Activated CD8-positive, alpha-beta T cell treated with anti-CD3 and anti-CD28 coated beads, Interleukin-2, amount 10 ng/mL, durations not matched to agents 7 days and 5 days (primary cell): ENCODE measurements around the gene ST8SIA1. TPM values are rescaled to one million over a fixed set of nuclear protein-coding genes. Genes with fewer than 3 reads are reported as not detected.
A peak's percentile ranks its signal among the peaks of the same experiment; 100 is the strongest.

Source experiments
- ATAC-seq: fragments of 150-1000 bp; cut with Tn5 transposase; one replicate; pipeline ENCODE4 v1.10.0; 2021; ENCODE audit warnings: moderate library complexity
- CTCF ChIA-PET: fragments of 350-600 bp; sonication (Branson Sonifier 250); formaldehyde crosslinking; loops from one replicate; lab custom pipeline; 2021; ENCODE audit warnings: antibody characterized with exemption; lab: Charles Lee
- POLR2A ChIA-PET: fragments of 350-600 bp; sonication (Branson Sonifier 250); formaldehyde crosslinking; loops from one replicate; lab custom pipeline; 2021; ENCODE audit warnings: antibody characterized with exemption; lab: Charles Lee
- DNase-seq: peaks from one replicate; pipeline ENCODE4 v3.0.0-alpha.2; 2020
- H3K27ac Mint-ChIP-seq: one replicate; pipeline ENCODE4 v1.8.0; 2021; ENCODE audit warnings: mild to moderate bottlenecking, mixed read lengths
- H3K27me3 Mint-ChIP-seq: one replicate; pipeline ENCODE4 v1.8.0; 2021; ENCODE audit warnings: low read depth, mixed read lengths
- H3K36me3 Mint-ChIP-seq: one replicate; pipeline ENCODE4 v1.8.0; 2021; ENCODE audit warnings: low read depth, mixed read lengths
- H3K4me1 Mint-ChIP-seq: one replicate; pipeline ENCODE4 v1.8.0; 2021; ENCODE audit warnings: low read depth, mixed read lengths
- H3K4me3 Mint-ChIP-seq: one replicate; pipeline ENCODE4 v1.8.0; 2021; ENCODE audit warnings: mild to moderate bottlenecking, mixed read lengths
- H3K9me3 Mint-ChIP-seq: one replicate; pipeline ENCODE4 v1.8.0; 2022; ENCODE audit warnings: mixed read lengths; ENCODE audit not compliant: insufficient read depth
- total RNA-seq, 2 experiments: library from RNA; stranded (reverse); gene quantifications; one replicate each; pipeline ENCODE4 v1.2.3, GENCODE V29; 2021

The ST8SIA1 gene
- total RNA-seq, 2 experiments from 2014 or later = 0.29 to 0.34 TPM

DNA sequence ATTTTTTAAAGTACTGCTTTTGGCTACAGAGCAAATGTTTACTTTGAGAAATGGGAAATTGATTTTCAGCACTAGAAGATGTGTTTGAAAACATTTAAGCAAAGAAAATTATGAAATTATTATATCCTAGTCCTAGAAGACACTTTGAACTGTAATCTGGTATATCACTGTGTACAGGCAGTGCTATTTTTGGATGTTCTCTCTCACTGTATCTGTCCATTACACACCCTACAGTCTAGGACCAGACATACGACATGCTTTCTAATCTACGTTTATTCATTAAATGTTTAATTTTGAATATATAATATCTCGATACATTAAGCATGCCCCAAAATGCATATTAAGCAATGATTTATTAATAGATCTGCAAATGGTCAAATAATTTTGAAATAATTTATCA is 82.5 kb downstream of the ST8SIA1 start:
- no peak overlapping the region for H3K4me3 Mint-ChIP-seq
- peaks cover 11% of the 10 kb centered on the region for H3K4me1 Mint-ChIP-seq
- ATAC-seq = no peak

DNA sequence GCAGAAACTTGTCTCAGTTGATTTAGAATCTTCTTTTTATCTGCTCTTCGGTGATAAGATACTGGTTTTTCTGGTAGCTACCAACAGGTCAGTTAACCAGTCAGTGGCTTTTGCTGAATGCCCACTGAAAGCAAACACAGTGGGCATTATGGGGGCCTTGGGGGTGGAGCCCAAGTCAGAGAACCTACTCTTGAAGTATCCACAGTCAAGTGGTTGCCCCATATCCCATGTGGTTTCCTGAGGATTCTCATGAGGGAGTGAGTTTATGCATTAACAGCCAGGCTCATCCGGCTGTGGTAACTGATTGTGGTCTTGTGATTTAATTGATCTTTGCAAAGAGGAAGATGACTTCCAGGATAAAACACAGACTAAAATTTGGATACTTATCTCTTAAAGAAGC is 83.7 kb downstream of the ST8SIA1 start:
- Mint-ChIP-seq H3K36me3 (no peaks in the 10 kb centered on the region), H3K4me3 (no peak overlapping the region), H3K27ac (no peak overlapping the region), H3K9me3 (no peaks in the 10 kb centered on the region), H3K4me1 (peaks cover 11% of the 10 kb centered on the region), H3K27me3 (peaks cover 3% of the 10 kb centered on the region)
- ATAC-seq = no peak
- POLR2A ChIA-PET = no interaction called here
- DNase-seq = peak; percentile 30
- CTCF ChIA-PET = interaction anchor here (0.6 to 1.1 kb wide), 2 partner anchors 16 to 105 kb away, joined by 3 to 4 read pairs; no protein-coding TSS in a partner anchor

More for the DNA sequence above, 82.5 kb downstream of the ST8SIA1 start:
- H3K27ac Mint-ChIP-seq = no peak overlapping the region
- ChIA-PET CTCF (no interaction called here), POLR2A (no interaction called here)
- no peaks in the 10 kb centered on the region for H3K36me3 Mint-ChIP-seq
- no peak for DNase-seq
- H3K9me3 Mint-ChIP-seq = no peaks in the 10 kb centered on the region
- H3K27me3 Mint-ChIP-seq = peaks cover 3% of the 10 kb centered on the region

DNA sequence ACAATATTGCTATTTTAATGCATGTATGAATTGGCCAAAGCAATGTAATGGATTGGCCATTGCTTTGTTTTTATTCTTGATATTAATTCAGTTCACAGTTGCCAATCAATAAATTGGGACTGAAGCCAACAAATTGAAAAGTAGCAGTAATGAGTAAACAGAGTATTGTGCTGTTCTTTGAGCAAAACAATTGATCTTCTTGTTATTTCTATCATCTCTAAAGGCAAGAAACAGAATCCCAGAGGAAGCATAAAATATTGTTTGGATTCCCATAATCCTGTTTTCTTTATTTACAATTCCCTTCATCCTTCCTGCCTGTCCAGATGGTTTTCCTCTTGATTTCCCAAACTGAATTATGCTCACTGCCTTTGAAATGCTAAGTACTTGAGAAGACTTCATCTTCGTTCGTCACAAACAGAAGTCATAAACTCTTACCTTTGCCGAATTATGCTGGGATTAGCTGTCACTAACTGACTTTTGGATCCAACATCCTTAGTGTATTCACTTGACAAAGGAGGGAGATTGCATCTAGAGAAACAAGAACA is 85.9 kb downstream of the ST8SIA1 start:
- H3K4me1 Mint-ChIP-seq = peaks cover 11% of the 10 kb centered on the region
- POLR2A ChIA-PET = no interaction called here

DNA sequence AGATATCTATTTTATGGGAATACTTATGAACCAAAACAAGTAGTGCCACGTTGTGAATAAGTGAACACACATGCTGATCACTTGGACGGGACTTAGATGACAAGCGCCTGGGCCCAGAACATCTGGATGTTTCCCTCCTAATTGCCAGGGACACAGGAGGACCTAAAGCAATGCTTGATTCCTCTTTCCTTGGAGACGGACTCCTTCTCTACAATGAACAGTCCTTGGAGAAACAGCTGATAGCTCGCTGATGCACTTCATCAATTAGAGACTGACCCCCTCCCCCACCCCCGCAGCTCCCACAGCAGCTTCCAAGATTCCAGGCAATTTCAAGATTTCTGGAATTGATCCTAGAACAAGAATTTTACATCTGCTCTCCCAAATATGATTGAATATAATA is 86.4 kb downstream of the ST8SIA1 start:
- DNase-seq = no peak
- Mint-ChIP-seq H3K27me3 (peaks cover 3% of the 10 kb centered on the region), H3K4me1 (peaks cover 11% of the 10 kb centered on the region), H3K36me3 (no peaks in the 10 kb centered on the region), H3K4me3 (no peak overlapping the region), H3K9me3 (no peaks in the 10 kb centered on the region), H3K27ac (no peak overlapping the region)
- POLR2A ChIA-PET = no interaction called here
- ATAC-seq = no peak
- CTCF ChIA-PET = no interaction called here

More for the DNA sequence above, 85.9 kb downstream of the ST8SIA1 start:
- CTCF ChIA-PET = no interaction called here
- H3K27me3 Mint-ChIP-seq = peaks cover 3% of the 10 kb centered on the region
- H3K9me3 Mint-ChIP-seq = no peaks in the 10 kb centered on the region
- DNase-seq (no peak), ATAC-seq (no peak)
- H3K4me3 Mint-ChIP-seq = no peak overlapping the region
- no peak overlapping the region for H3K27ac Mint-ChIP-seq
- no peaks in the 10 kb centered on the region for H3K36me3 Mint-ChIP-seq

DNA sequence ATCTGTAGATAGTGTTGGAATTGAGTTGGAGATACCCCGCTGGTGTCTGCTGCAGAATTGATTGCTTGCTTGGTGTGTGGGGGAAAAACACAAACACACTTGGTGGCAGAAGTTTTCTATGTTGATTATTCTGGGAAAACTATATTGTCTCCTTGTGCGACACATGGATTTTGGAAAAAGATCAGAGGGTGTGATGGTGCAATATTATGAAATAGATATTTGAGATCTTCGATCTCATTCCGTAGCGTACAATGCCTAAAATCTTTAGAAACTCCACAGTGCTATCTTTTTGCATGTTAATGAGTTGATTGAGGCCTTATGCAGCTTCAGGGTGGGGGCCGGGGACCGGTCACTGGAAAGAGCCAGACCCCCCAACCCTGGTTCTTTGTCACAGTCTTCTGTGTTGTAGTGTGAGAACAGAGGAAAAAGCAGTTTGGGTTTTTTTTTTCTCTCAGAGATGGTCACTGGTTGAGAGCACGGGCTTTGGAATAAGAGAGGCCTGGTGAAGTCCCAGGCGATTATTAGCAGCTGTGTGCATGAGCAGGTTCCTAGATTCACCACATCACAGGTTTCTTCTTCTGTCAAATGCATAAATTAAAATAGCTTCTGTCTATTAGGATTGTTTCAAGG is 88.2 kb downstream of the ST8SIA1 start:
- no peak for ATAC-seq
- Mint-ChIP-seq H3K4me3 (no peak overlapping the region), H3K27me3 (peaks cover 5% of the 10 kb centered on the region), H3K27ac (no peak overlapping the region), H3K9me3 (no peaks in the 10 kb centered on the region), H3K4me1 (peaks cover 10% of the 10 kb centered on the region), H3K36me3 (no peaks in the 10 kb centered on the region)
- POLR2A ChIA-PET = no interaction called here
- CTCF ChIA-PET = no interaction called here
- DNase-seq = no peak

DNA sequence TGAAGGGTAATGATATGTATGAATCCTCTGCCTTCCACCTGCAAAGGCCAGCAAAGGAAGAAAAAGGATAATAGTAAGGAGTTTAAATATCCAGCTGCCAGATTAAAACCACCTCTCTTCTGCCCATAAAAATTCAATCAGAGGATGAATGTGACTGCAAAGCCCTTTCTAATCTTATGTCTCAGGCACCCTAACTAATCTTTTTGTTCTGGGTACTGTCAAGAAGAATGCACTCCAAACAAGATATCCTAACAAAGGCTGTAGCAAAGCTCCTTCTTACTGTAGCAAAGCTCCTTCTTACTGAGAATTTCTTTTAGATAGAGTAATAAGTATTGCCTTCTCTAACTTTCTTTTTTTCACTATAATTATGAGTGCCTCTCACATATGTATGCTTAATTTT is 91.8 kb downstream of the ST8SIA1 start:
- no peaks in the 10 kb centered on the region for H3K9me3 Mint-ChIP-seq
- no peak for ATAC-seq
- POLR2A ChIA-PET = no interaction called here

DNA sequence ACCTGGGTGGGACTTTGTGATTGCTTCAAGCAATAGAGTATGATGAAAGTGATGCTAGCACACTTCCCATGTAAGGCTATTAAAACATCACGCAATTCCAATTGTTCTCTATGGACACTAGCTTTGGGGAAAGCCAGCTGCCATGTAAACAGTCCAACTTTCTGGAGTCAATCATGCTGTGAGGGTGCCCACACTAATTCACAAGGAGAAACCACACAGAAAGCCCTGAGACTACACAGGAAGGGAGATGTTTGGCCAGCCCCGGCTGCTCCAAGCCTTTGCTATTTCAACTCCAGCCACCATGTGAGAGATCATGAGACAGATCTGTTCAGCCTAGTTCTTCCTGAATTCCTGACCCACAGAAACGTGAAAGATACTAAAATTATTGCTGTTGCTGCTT is 96.3 kb downstream of the ST8SIA1 start:
- CTCF ChIA-PET = no interaction called here
- peaks cover 11% of the 10 kb centered on the region for H3K27me3 Mint-ChIP-seq
- no peak overlapping the region for H3K4me3 Mint-ChIP-seq
- H3K36me3 Mint-ChIP-seq = no peaks in the 10 kb centered on the region
- ATAC-seq = no peak
- POLR2A ChIA-PET = no interaction called here
- H3K4me1 Mint-ChIP-seq = no peaks in the 10 kb centered on the region
- H3K27ac Mint-ChIP-seq = no peak overlapping the region
- DNase-seq = no peak
- H3K9me3 Mint-ChIP-seq = no peaks in the 10 kb centered on the region

More for the DNA sequence above, 91.8 kb downstream of the ST8SIA1 start:
- DNase-seq = no peak
- CTCF ChIA-PET = no interaction called here
- no peaks in the 10 kb centered on the region for H3K36me3 Mint-ChIP-seq
- H3K4me3 Mint-ChIP-seq = no peak overlapping the region
- H3K27me3 Mint-ChIP-seq = peaks cover 8% of the 10 kb centered on the region
- no peaks in the 10 kb centered on the region for H3K4me1 Mint-ChIP-seq
- no peak overlapping the region for H3K27ac Mint-ChIP-seq

DNA sequence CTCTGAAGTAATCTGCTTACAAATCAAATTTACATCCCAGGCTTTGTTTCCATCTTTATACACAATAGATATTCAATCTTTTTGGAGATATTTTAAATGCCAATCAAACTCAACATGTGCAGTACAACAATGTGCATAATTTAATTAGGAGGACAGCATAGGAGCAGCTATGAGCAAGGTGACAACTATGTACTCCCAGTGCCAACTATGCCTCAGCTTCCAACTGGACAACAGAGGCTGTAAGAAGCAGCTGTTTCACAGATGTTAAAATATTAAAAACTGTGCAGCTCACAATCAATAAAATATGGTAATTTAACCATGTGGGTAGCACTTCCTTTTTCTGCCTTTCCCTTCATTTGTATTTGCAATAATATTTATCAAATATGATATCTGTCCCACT is 99.9 kb downstream of the ST8SIA1 start:
- Mint-ChIP-seq H3K4me1 (no peaks in the 10 kb centered on the region), H3K36me3 (no peaks in the 10 kb centered on the region), H3K9me3 (no peaks in the 10 kb centered on the region), H3K4me3 (no peak overlapping the region), H3K27me3 (peaks cover 9% of the 10 kb centered on the region), H3K27ac (no peak overlapping the region)
- POLR2A ChIA-PET = no interaction called here
- DNase-seq (no peak), ATAC-seq (no peak)
- CTCF ChIA-PET = no interaction called here

DNA sequence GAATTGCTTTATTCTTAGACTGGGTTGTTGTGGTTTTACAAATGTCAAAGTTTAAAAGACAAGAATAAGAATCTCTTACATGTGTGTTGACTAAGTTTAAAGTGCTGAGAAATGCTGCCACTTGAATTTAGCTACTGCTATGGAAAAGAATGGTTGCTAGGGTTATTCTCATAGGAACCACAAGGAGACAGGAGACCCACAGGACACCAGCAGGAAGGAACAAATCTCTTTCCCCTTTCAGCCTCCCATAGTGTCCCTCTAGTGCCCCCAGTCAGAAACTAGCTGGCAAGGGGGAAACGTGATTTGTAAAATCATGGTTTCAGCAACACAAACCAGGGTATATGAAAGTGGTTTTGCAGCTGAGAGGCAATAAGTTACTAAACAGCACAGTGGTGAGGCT is 102.7 kb downstream of the ST8SIA1 start:
- Mint-ChIP-seq H3K27me3 (peaks cover 3% of the 10 kb centered on the region), H3K4me1 (no peaks in the 10 kb centered on the region), H3K9me3 (no peaks in the 10 kb centered on the region), H3K36me3 (no peaks in the 10 kb centered on the region), H3K4me3 (no peak overlapping the region), H3K27ac (no peak overlapping the region)
- CTCF ChIA-PET = no interaction called here
- POLR2A ChIA-PET = no interaction called here
- ATAC-seq (no peak), DNase-seq (no peak)

DNA sequence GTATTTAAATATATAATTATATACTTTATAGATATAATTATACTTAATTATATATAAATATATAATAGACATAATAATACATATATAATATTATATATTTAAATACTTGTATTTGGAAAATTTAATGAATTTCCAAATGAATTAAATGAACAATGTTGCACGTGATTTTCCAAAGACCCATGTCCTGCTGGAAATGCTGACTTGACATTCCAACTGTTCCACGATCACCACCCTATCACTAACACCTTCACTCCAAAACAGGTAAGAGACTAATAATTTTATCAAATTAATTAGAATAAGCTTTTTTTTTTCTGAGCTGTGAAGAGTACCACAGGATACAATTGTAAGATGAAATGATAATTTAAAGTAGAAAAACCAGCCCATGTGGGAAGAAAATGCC is 103.4 kb downstream of the ST8SIA1 start:
- Mint-ChIP-seq H3K9me3 (no peaks in the 10 kb centered on the region), H3K27me3 (peaks cover 3% of the 10 kb centered on the region), H3K27ac (no peak overlapping the region), H3K36me3 (no peaks in the 10 kb centered on the region), H3K4me1 (no peaks in the 10 kb centered on the region), H3K4me3 (no peak overlapping the region)
- DNase-seq = no peak
- no peak for ATAC-seq
- ChIA-PET CTCF (no interaction called here), POLR2A (no interaction called here)

DNA sequence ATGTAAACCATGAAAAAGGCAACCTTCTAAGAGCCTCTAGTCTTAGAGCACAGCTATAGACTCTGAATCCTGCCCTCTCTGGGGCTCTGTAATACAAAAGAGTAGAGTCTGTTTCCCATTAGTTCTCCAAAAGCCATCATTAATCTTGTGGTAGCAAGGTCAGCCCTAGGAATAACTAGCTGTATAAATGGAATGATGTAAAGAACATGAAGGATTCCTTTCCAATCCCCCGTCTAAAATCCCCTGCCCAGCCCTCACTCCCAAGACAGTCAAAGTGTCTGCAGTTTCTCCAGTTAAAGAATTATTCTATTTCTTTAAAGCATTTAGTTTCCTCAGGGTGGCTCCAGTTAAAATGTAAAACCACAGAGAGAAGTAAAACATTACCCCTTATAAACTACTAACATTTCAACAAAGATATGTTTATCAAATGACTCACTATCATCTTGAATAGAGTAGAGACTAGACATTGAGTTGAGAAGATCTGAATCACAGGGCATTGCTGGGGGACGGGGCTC is 104.2 kb downstream of the ST8SIA1 start:
- no peaks in the 10 kb centered on the region for H3K36me3 Mint-ChIP-seq
- DNase-seq (no peak), ATAC-seq (no peak)
- ChIA-PET CTCF (no interaction called here), POLR2A (no interaction called here)
- H3K4me3 Mint-ChIP-seq = no peak overlapping the region
- H3K9me3 Mint-ChIP-seq = no peaks in the 10 kb centered on the region
- no peaks in the 10 kb centered on the region for H3K27me3 Mint-ChIP-seq
- no peaks in the 10 kb centered on the region for H3K4me1 Mint-ChIP-seq
- no peak overlapping the region for H3K27ac Mint-ChIP-seq

DNA sequence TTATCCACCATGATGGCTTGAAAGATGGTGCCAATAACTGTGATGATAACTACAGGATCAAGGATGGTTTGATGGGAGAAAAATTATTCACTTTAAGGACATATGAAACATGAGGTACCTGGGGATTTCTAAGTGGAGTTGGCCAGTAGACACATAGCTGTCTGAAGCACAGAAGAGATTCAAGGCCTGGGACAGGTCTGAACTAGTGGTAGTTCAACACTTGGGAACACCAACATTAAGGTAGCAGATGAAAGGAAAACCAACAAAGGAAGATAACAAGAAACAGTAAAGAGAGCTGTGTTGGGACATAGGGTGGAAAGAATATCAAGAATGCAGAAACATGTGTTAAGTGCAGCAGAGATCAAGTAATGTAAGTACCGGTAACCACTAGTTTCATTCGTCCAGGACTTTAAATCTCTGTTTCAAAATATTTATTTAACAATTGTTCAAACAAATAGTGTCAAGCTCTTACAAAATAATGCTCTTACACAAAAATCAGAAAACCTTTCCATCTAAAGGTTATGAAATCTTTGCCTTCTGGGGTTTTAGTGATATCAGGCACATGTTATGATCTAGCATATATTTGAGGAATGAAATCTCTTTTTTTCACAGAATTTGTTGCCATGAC is 104.7 kb downstream of the ST8SIA1 start:
- H3K9me3 Mint-ChIP-seq = no peaks in the 10 kb centered on the region
- H3K4me1 Mint-ChIP-seq = peaks cover 1% of the 10 kb centered on the region
- no peak overlapping the region for H3K4me3 Mint-ChIP-seq
- ATAC-seq = no peak
- no peaks in the 10 kb centered on the region for H3K36me3 Mint-ChIP-seq
- no peaks in the 10 kb centered on the region for H3K27me3 Mint-ChIP-seq
- CTCF ChIA-PET = no interaction called here
- no peak for DNase-seq
- POLR2A ChIA-PET = no interaction called here
- no peak overlapping the region for H3K27ac Mint-ChIP-seq
